GM23338 (cell line): ENCODE measurements around the gene PRODH2. TPM values are rescaled to one million over a fixed set of nuclear protein-coding genes. Genes with fewer than 3 reads are reported as not detected.

ENCODE experiments used
- ATAC-seq: fragments of 200-7000 bp; cut with Tn5 transposase; 3 replicates; pipeline ENCODE4 v1.9.1; 2020
- DNase-seq: peaks from one replicate; pipeline ENCODE4 v3.0.0-alpha.2; 2015; ENCODE audit warnings: low spot score
- H2AFZ ChIP-seq: fragments of 200-600 bp; sonication (generic); 2 replicates; pipeline ENCODE4 v1.8.0; 2016; ENCODE audit warnings: antibody characterized with exemption, mild to moderate bottlenecking, moderate library complexity
- H3F3A ChIP-seq: fragments of 200-600 bp; sonication (generic); replicated peaks from 2 replicates; pipeline ENCODE4 v1.8.0; 2017; ENCODE audit warnings: antibody characterized with exemption, mixed run types, low read depth
- H3K27ac ChIP-seq: fragments of 200-600 bp; sonication (generic); 2 replicates; pipeline ENCODE4 v1.6.1; 2016; ENCODE audit warnings: low read depth
- H3K27me3 ChIP-seq: fragments of 200-600 bp; sonication (generic); 2 replicates; pipeline ENCODE4 v1.8.0; 2016; ENCODE audit warnings: mild to moderate bottlenecking, mixed run types, moderate library complexity; ENCODE audit not compliant: insufficient read depth
- H3K36me3 ChIP-seq: fragments of 200-600 bp; sonication (generic); 2 replicates; pipeline ENCODE4 v1.8.0; 2016; ENCODE audit warnings: mild to moderate bottlenecking; ENCODE audit not compliant: insufficient read depth
- H3K4me1 ChIP-seq: fragments of 200-600 bp; sonication (generic); 2 replicates; pipeline ENCODE4 v1.8.0; 2016; ENCODE audit warnings: mild to moderate bottlenecking, moderate library complexity; ENCODE audit not compliant: insufficient read depth
- H3K4me2 ChIP-seq: fragments of 200-600 bp; sonication (generic); 2 replicates; pipeline ENCODE4 v1.7.1; 2017; ENCODE audit warnings: mixed run types
- H3K4me3 ChIP-seq: fragments of 200-600 bp; sonication (generic); 2 replicates; pipeline ENCODE4 v1.6.1; 2016; ENCODE audit warnings: mixed run types
- H3K79me2 ChIP-seq: fragments of 200-600 bp; sonication (generic); replicated peaks from 2 replicates; pipeline ENCODE4 v1.8.0; 2017; ENCODE audit warnings: mild to moderate bottlenecking; ENCODE audit not compliant: insufficient read depth
- H3K9me2 ChIP-seq: fragments of 200-600 bp; sonication (generic); 2 replicates; pipeline ENCODE4 v1.8.0; 2017; ENCODE audit not compliant: insufficient read depth
- H4K20me1 ChIP-seq: fragments of 200-600 bp; sonication (generic); replicated peaks from 2 replicates; pipeline ENCODE4 v1.8.0; 2017; ENCODE audit warnings: mild to moderate bottlenecking; ENCODE audit not compliant: insufficient read depth
- H3K27ac Mint-ChIP-seq: 2 replicates; pipeline ENCODE4 v1.8.0; 2020; ENCODE audit warnings: inconsistent platforms, mild to moderate bottlenecking, moderate library complexity, mixed read lengths
- H3K27me3 Mint-ChIP-seq: 3 replicates; pipeline ENCODE4 v1.8.0; 2022; ENCODE audit warnings: low read depth, mild to moderate bottlenecking, moderate library complexity, mixed read lengths, inconsistent platforms; ENCODE audit not compliant: insufficient read depth, poor library complexity
- H3K36me3 Mint-ChIP-seq: 3 replicates; pipeline ENCODE4 v1.8.0; 2021; ENCODE audit warnings: low read depth, mild to moderate bottlenecking, inconsistent platforms, moderate library complexity, mixed read lengths
- H3K4me1 Mint-ChIP-seq: 3 replicates; pipeline ENCODE4 v1.8.0; 2020; ENCODE audit warnings: mild to moderate bottlenecking, inconsistent platforms, mixed read lengths
- H3K4me3 Mint-ChIP-seq: 3 replicates; pipeline ENCODE4 v1.8.0; 2021; ENCODE audit warnings: moderate library complexity, mild to moderate bottlenecking, inconsistent platforms, mixed read lengths
- H3K9me3 Mint-ChIP-seq: 3 replicates; pipeline ENCODE4 v1.8.0; 2020; ENCODE audit warnings: moderate library complexity, mild to moderate bottlenecking, inconsistent platforms, mixed read lengths
- CREB1 ChIP-seq: fragments of 250-450 bp; sonication (Bioruptor Pico); IDR thresholded peaks from 2 replicates; pipeline ENCODE4 v1.5.0; 2020; ENCODE audit warnings: low read depth, mild to moderate bottlenecking, moderate library complexity
- EZH2 ChIP-seq: fragments of 200-600 bp; sonication (generic); IDR thresholded peaks from one replicate; pipeline ENCODE4 v1.8.0; 2017; ENCODE audit warnings: antibody characterized with exemption, mild to moderate bottlenecking, low read depth; ENCODE audit not compliant: unreplicated experiment
- EZH2phosphoT487 ChIP-seq: fragments of 200-600 bp; sonication (generic); IDR thresholded peaks from one replicate; pipeline ENCODE4 v1.8.1; 2018; ENCODE audit warnings: antibody characterized with exemption; ENCODE audit not compliant: unreplicated experiment
- JUNB ChIP-seq: IDR thresholded peaks from one replicate; pipeline ENCODE4 v1.6.1; 2016; ENCODE audit warnings: antibody characterized with exemption; ENCODE audit not compliant: unreplicated experiment
- NANOG ChIP-seq: IDR thresholded peaks from 2 replicates; pipeline ENCODE4 v1.6.1; 2016; ENCODE audit warnings: antibody characterized with exemption, borderline replicate concordance
- POLR2AphosphoS5 ChIP-seq: IDR thresholded peaks from 2 replicates; pipeline ENCODE4 v1.6.1; 2016; ENCODE audit warnings: antibody characterized with exemption, low read depth
- STAT1 ChIP-seq: IDR thresholded peaks from one replicate; pipeline ENCODE4 v1.6.1; 2016; ENCODE audit warnings: antibody characterized with exemption; ENCODE audit not compliant: unreplicated experiment
- ZNF114 ChIP-seq: fragments of 250-450 bp; sonication (Bioruptor Pico); IDR thresholded peaks from 2 replicates; pipeline ENCODE4 v1.5.0; 2020; ENCODE audit warnings: mild to moderate bottlenecking, moderate library complexity
- ZNF331 ChIP-seq: fragments of 250-450 bp; sonication (Bioruptor Pico); IDR thresholded peaks from 2 replicates; pipeline ENCODE4 v1.5.0; 2020; ENCODE audit warnings: low read depth, mild to moderate bottlenecking, moderate library complexity
- polyA plus RNA-seq: library from polyadenylated mRNA; unstranded; fragments of >200 nt; fragmentation: Nextera tagmentation; extraction: Ambion mirVana; gene quantifications from 2 replicates; pipeline ENCODE4 v1.2.1, GENCODE V29; 2016
- total RNA-seq: library from RNA; depleted of rRNA; stranded (reverse); fragments of >200 nt; shearing (Covaris generic); gene quantifications from 2 replicates; pipeline ENCODE4 v1.2.3, GENCODE V29; 2014
- TF ChIP-seq, protein P1 (sequence below), 2 experiments: fragments of 200-600 bp in 1 of 2; sonication (generic) in 1 of 2; conservative IDR thresholded peaks; 2 replicates each; pipeline versions ENCODE4 v1.5.1 to v1.6.1; 2016 to 2017; ENCODE audit warnings: antibody characterized with exemption in 2 of 2, low read depth in 2 of 2, mild to moderate bottlenecking in 2 of 2, moderate library complexity in 1 of 2
- TF ChIP-seq, protein P2 (sequence below): IDR thresholded peaks from one replicate; pipeline ENCODE4 v1.6.1; 2018; ENCODE audit warnings: antibody characterized with exemption; ENCODE audit not compliant: unreplicated experiment
- TF ChIP-seq, protein P3 (sequence below): IDR thresholded peaks from 2 replicates; pipeline ENCODE4 v1.6.1; 2016; ENCODE audit warnings: antibody characterized with exemption

Gene PRODH2
- total and polyA plus RNA-seq, 2 experiments from 2014 or later: not detected

DNA sequence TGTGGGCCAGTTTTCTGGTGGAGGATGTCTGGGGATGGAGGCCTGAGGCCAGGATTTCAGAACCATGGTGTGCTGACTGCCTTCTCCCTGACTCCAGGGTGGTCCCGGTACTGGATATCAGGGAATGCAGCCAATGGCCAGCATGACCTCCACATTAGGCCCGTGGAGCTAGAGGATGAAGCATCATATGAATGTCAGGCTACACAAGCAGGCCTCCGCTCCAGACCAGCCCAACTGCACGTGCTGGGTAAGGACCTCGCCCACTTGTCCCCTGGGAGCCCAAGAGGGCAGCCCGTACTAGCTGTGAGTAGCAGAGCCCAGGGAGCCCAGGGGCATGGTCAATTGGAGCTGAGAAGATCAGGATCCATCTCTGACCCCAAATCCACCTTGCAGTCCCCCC lies 45.7 kb upstream of the PRODH2 start (continued):
- TF ChIP-seq, protein P1, sequence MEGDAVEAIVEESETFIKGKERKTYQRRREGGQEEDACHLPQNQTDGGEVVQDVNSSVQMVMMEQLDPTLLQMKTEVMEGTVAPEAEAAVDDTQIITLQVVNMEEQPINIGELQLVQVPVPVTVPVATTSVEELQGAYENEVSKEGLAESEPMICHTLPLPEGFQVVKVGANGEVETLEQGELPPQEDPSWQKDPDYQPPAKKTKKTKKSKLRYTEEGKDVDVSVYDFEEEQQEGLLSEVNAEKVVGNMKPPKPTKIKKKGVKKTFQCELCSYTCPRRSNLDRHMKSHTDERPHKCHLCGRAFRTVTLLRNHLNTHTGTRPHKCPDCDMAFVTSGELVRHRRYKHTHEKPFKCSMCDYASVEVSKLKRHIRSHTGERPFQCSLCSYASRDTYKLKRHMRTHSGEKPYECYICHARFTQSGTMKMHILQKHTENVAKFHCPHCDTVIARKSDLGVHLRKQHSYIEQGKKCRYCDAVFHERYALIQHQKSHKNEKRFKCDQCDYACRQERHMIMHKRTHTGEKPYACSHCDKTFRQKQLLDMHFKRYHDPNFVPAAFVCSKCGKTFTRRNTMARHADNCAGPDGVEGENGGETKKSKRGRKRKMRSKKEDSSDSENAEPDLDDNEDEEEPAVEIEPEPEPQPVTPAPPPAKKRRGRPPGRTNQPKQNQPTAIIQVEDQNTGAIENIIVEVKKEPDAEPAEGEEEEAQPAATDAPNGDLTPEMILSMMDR (conservative IDR thresholded peaks at IDR 0.05; ENCODE audit: low read depth in 2 of 2): no peak
- no peak for TF ChIP-seq CREB1 (CRISPR knock-in tag)
- TF ChIP-seq ZNF114 (CRISPR knock-in tag): no peak
- TF ChIP-seq, protein P2, sequence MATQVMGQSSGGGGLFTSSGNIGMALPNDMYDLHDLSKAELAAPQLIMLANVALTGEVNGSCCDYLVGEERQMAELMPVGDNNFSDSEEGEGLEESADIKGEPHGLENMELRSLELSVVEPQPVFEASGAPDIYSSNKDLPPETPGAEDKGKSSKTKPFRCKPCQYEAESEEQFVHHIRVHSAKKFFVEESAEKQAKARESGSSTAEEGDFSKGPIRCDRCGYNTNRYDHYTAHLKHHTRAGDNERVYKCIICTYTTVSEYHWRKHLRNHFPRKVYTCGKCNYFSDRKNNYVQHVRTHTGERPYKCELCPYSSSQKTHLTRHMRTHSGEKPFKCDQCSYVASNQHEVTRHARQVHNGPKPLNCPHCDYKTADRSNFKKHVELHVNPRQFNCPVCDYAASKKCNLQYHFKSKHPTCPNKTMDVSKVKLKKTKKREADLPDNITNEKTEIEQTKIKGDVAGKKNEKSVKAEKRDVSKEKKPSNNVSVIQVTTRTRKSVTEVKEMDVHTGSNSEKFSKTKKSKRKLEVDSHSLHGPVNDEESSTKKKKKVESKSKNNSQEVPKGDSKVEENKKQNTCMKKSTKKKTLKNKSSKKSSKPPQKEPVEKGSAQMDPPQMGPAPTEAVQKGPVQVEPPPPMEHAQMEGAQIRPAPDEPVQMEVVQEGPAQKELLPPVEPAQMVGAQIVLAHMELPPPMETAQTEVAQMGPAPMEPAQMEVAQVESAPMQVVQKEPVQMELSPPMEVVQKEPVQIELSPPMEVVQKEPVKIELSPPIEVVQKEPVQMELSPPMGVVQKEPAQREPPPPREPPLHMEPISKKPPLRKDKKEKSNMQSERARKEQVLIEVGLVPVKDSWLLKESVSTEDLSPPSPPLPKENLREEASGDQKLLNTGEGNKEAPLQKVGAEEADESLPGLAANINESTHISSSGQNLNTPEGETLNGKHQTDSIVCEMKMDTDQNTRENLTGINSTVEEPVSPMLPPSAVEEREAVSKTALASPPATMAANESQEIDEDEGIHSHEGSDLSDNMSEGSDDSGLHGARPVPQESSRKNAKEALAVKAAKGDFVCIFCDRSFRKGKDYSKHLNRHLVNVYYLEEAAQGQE: no peak
- TF ChIP-seq, protein P3, sequence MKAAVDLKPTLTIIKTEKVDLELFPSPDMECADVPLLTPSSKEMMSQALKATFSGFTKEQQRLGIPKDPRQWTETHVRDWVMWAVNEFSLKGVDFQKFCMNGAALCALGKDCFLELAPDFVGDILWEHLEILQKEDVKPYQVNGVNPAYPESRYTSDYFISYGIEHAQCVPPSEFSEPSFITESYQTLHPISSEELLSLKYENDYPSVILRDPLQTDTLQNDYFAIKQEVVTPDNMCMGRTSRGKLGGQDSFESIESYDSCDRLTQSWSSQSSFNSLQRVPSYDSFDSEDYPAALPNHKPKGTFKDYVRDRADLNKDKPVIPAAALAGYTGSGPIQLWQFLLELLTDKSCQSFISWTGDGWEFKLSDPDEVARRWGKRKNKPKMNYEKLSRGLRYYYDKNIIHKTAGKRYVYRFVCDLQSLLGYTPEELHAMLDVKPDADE: no peak
- TF ChIP-seq ZNF331 (CRISPR knock-in tag): no peak
- no peak for TF ChIP-seq STAT1
- TF ChIP-seq EZH2: no peak
- TF ChIP-seq EZH2phosphoT487: no peak
- no peak for TF ChIP-seq NANOG
- TF ChIP-seq POLR2AphosphoS5: no peak
- no peak for TF ChIP-seq JUNB

DNA sequence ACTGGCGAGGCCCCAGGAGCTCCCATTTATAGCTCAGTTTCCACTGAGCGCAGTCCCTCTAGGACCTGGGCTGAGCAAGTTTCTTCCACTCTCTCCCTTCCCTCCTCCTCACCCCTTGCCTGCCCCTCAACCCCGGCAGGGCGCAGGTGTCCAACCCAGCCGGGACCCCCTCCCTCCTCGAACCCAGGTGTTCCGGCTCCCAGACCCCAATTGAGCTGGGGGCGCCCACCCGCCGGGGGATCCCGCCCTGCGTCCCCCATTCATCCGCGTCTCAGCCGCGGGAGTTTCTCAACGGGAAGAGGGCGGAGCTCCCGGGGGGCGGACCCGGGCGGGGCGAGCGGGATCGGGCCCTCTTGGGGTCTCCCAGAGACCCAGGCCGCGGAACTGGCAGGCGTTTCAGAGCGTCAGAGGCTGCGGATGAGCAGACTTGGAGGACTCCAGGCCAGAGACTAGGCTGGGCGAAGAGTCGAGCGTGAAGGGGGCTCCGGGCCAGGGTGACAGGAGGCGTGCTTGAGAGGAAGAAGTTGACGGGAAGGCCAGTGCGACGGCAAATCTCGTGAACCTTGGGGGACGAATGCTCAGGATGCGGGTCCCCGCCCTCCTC lies 44.0 kb upstream of the PRODH2 start, which contains the start of gene KIRREL2:
Gene KIRREL2 (plus strand): TSS at position 366 of the 604 bp plus-strand sequence. CDS start 209 bp downstream, at position 575.
- TF ChIP-seq, protein P2: no peak
- peak; percentile 57 for TF ChIP-seq POLR2AphosphoS5
- no peak within 1 kb of the TSS for H3K27ac ChIP-seq
- peaks cover 62% of the 10 kb centered on the region for H3K27me3 ChIP-seq
- peaks cover 27% of the 10 kb centered on the region for H3K4me1 ChIP-seq
- H4K20me1 ChIP-seq: no peaks in the 10 kb centered on the region
- no peaks in the 10 kb centered on the region for H3K9me2 ChIP-seq
- H3K4me2 ChIP-seq: peak within 1 kb of the TSS; percentile 93
- DNase-seq (peak; percentile 83), ATAC-seq (peak; percentile 38)
- H3K4me1 Mint-ChIP-seq: peaks cover 36% of the 10 kb centered on the region
- no peaks in the 10 kb centered on the region; the same call in 2 of the 3 replicates for H3K36me3 Mint-ChIP-seq
- peaks cover 64% of the 10 kb centered on the region for H3K27me3 Mint-ChIP-seq
- H3F3A ChIP-seq: 0 out of 2 replicates have a peak, but pooled peaks cover 3% of the 10 kb centered on the region
- H3K36me3 ChIP-seq: no peaks in the 10 kb centered on the region
- H3K4me3 Mint-ChIP-seq: peak within 1 kb of the TSS; percentile 91
- H3K27ac Mint-ChIP-seq: no peak within 1 kb of the TSS
- H2AFZ ChIP-seq: peak within 1 kb of the TSS; percentile 98
- no peaks in the 10 kb centered on the region for H3K9me3 Mint-ChIP-seq
- no peaks in the 10 kb centered on the region for H3K79me2 ChIP-seq
- peak within 1 kb of the TSS; percentile 93 for H3K4me3 ChIP-seq
